ENCODE measurements around the gene TCF7L1. TPM values are rescaled to one million over a fixed set of nuclear protein-coding genes. Genes with fewer than 3 reads are reported as not detected.

Gene TCF7L1
- total and polyA plus RNA-seq, 9 of the 15 experiments (the other 6 are each of a cell fraction or from before 2014, with no cell fraction given): 0.03 to 0.11 (median 0.07) TPM; not detected in 5

DNA sequence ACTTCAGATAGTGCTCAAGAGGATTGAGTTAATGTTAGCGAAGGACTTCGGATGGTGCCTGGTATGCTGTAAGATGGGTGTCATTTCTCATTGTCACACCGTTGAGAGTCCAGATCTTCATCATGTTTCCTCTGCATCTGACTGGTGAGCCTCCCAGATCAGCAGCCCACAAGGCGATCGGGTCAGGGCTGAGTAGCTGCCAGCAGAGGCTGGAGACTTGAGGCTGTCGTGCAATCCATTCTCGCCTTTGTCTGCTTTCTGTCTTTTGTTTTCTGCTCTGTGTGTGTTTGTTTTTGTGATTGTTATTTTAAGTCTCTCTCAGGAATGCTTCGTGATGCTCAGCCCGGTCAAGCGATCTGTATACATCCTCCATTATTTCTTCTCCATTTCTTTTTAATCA lies 98.8 kb downstream of the TCF7L1 start (continued):
- TF ChIP-seq, protein P1, sequence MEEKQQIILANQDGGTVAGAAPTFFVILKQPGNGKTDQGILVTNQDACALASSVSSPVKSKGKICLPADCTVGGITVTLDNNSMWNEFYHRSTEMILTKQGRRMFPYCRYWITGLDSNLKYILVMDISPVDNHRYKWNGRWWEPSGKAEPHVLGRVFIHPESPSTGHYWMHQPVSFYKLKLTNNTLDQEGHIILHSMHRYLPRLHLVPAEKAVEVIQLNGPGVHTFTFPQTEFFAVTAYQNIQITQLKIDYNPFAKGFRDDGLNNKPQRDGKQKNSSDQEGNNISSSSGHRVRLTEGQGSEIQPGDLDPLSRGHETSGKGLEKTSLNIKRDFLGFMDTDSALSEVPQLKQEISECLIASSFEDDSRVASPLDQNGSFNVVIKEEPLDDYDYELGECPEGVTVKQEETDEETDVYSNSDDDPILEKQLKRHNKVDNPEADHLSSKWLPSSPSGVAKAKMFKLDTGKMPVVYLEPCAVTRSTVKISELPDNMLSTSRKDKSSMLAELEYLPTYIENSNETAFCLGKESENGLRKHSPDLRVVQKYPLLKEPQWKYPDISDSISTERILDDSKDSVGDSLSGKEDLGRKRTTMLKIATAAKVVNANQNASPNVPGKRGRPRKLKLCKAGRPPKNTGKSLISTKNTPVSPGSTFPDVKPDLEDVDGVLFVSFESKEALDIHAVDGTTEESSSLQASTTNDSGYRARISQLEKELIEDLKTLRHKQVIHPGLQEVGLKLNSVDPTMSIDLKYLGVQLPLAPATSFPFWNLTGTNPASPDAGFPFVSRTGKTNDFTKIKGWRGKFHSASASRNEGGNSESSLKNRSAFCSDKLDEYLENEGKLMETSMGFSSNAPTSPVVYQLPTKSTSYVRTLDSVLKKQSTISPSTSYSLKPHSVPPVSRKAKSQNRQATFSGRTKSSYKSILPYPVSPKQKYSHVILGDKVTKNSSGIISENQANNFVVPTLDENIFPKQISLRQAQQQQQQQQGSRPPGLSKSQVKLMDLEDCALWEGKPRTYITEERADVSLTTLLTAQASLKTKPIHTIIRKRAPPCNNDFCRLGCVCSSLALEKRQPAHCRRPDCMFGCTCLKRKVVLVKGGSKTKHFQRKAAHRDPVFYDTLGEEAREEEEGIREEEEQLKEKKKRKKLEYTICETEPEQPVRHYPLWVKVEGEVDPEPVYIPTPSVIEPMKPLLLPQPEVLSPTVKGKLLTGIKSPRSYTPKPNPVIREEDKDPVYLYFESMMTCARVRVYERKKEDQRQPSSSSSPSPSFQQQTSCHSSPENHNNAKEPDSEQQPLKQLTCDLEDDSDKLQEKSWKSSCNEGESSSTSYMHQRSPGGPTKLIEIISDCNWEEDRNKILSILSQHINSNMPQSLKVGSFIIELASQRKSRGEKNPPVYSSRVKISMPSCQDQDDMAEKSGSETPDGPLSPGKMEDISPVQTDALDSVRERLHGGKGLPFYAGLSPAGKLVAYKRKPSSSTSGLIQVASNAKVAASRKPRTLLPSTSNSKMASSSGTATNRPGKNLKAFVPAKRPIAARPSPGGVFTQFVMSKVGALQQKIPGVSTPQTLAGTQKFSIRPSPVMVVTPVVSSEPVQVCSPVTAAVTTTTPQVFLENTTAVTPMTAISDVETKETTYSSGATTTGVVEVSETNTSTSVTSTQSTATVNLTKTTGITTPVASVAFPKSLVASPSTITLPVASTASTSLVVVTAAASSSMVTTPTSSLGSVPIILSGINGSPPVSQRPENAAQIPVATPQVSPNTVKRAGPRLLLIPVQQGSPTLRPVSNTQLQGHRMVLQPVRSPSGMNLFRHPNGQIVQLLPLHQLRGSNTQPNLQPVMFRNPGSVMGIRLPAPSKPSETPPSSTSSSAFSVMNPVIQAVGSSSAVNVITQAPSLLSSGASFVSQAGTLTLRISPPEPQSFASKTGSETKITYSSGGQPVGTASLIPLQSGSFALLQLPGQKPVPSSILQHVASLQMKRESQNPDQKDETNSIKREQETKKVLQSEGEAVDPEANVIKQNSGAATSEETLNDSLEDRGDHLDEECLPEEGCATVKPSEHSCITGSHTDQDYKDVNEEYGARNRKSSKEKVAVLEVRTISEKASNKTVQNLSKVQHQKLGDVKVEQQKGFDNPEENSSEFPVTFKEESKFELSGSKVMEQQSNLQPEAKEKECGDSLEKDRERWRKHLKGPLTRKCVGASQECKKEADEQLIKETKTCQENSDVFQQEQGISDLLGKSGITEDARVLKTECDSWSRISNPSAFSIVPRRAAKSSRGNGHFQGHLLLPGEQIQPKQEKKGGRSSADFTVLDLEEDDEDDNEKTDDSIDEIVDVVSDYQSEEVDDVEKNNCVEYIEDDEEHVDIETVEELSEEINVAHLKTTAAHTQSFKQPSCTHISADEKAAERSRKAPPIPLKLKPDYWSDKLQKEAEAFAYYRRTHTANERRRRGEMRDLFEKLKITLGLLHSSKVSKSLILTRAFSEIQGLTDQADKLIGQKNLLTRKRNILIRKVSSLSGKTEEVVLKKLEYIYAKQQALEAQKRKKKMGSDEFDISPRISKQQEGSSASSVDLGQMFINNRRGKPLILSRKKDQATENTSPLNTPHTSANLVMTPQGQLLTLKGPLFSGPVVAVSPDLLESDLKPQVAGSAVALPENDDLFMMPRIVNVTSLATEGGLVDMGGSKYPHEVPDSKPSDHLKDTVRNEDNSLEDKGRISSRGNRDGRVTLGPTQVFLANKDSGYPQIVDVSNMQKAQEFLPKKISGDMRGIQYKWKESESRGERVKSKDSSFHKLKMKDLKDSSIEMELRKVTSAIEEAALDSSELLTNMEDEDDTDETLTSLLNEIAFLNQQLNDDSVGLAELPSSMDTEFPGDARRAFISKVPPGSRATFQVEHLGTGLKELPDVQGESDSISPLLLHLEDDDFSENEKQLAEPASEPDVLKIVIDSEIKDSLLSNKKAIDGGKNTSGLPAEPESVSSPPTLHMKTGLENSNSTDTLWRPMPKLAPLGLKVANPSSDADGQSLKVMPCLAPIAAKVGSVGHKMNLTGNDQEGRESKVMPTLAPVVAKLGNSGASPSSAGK (IDR thresholded peaks at IDR 0.05): no peak

Measured in K562 (cell line).